Fibroblast of lung (primary cell): ENCODE results near the gene TMEM40.

Source experiments
- CTCF ChIP-seq, 2 donors: IDR thresholded peaks in 1 of 2; conservative IDR thresholded peaks in 1 of 2; 1 replicate in 1 of 2; 2 replicates in 1 of 2; pipeline ENCODE4 v1.5.1; 2011 to 2012; ENCODE audit warnings: low read length in 2 of 2, control low read depth in 1 of 2, inconsistent platforms in 1 of 2, low read depth in 1 of 2, mild to moderate bottlenecking in 1 of 2
- EZH2 ChIP-seq: IDR thresholded peaks from 2 replicates; pipeline ENCODE4 v1.5.1; 2012; ENCODE audit warnings: low read length, control low read depth, mild to moderate bottlenecking; ENCODE audit errors: missing control alignments

- TF ChIP-seq CTCF (conservative IDR thresholded peaks at IDR 0.05 in 1 of 2, IDR thresholded peaks at IDR 0.05 in 1 of 2; ENCODE audit: low read depth in 1 of 2, low read length in 2 of 2) (no peak), EZH2 (no peak)
Observed at GRCh38 chr3:12803371-12803770, 44.3 kb upstream of the TMEM40 start.
